GM23338 (cell line): ENCODE measurements around the gene FATE1. TPM values are rescaled to one million over a fixed set of nuclear protein-coding genes. Genes with fewer than 3 reads are reported as not detected.

Experiments
- ATAC-seq: fragments of 200-7000 bp; cut with Tn5 transposase; 3 replicates; pipeline ENCODE4 v1.9.1; 2020
- DNase-seq: peaks from one replicate; pipeline ENCODE4 v3.0.0-alpha.2; 2015; ENCODE audit warnings: low spot score
- H2AFZ ChIP-seq: fragments of 200-600 bp; sonication (generic); 2 replicates; pipeline ENCODE4 v1.8.0; 2016; ENCODE audit warnings: antibody characterized with exemption, mild to moderate bottlenecking, moderate library complexity
- H3F3A ChIP-seq: fragments of 200-600 bp; sonication (generic); replicated peaks from 2 replicates; pipeline ENCODE4 v1.8.0; 2017; ENCODE audit warnings: antibody characterized with exemption, mixed run types, low read depth
- H3K27ac ChIP-seq: fragments of 200-600 bp; sonication (generic); 2 replicates; pipeline ENCODE4 v1.6.1; 2016; ENCODE audit warnings: low read depth
- H3K27me3 ChIP-seq: fragments of 200-600 bp; sonication (generic); 2 replicates; pipeline ENCODE4 v1.8.0; 2016; ENCODE audit warnings: mild to moderate bottlenecking, mixed run types, moderate library complexity; ENCODE audit not compliant: insufficient read depth
- H3K36me3 ChIP-seq: fragments of 200-600 bp; sonication (generic); 2 replicates; pipeline ENCODE4 v1.8.0; 2016; ENCODE audit warnings: mild to moderate bottlenecking; ENCODE audit not compliant: insufficient read depth
- H3K4me1 ChIP-seq: fragments of 200-600 bp; sonication (generic); 2 replicates; pipeline ENCODE4 v1.8.0; 2016; ENCODE audit warnings: mild to moderate bottlenecking, moderate library complexity; ENCODE audit not compliant: insufficient read depth
- H3K4me2 ChIP-seq: fragments of 200-600 bp; sonication (generic); 2 replicates; pipeline ENCODE4 v1.7.1; 2017; ENCODE audit warnings: mixed run types
- H3K4me3 ChIP-seq: fragments of 200-600 bp; sonication (generic); 2 replicates; pipeline ENCODE4 v1.6.1; 2016; ENCODE audit warnings: mixed run types
- H3K79me2 ChIP-seq: fragments of 200-600 bp; sonication (generic); replicated peaks from 2 replicates; pipeline ENCODE4 v1.8.0; 2017; ENCODE audit warnings: mild to moderate bottlenecking; ENCODE audit not compliant: insufficient read depth
- H3K9me2 ChIP-seq: fragments of 200-600 bp; sonication (generic); 2 replicates; pipeline ENCODE4 v1.8.0; 2017; ENCODE audit not compliant: insufficient read depth
- H4K20me1 ChIP-seq: fragments of 200-600 bp; sonication (generic); replicated peaks from 2 replicates; pipeline ENCODE4 v1.8.0; 2017; ENCODE audit warnings: mild to moderate bottlenecking; ENCODE audit not compliant: insufficient read depth
- H3K27ac Mint-ChIP-seq: 2 replicates; pipeline ENCODE4 v1.8.0; 2020; ENCODE audit warnings: inconsistent platforms, mild to moderate bottlenecking, moderate library complexity, mixed read lengths
- H3K27me3 Mint-ChIP-seq: 3 replicates; pipeline ENCODE4 v1.8.0; 2022; ENCODE audit warnings: low read depth, mild to moderate bottlenecking, moderate library complexity, mixed read lengths, inconsistent platforms; ENCODE audit not compliant: insufficient read depth, poor library complexity
- H3K36me3 Mint-ChIP-seq: 3 replicates; pipeline ENCODE4 v1.8.0; 2021; ENCODE audit warnings: low read depth, mild to moderate bottlenecking, inconsistent platforms, moderate library complexity, mixed read lengths
- H3K4me1 Mint-ChIP-seq: 3 replicates; pipeline ENCODE4 v1.8.0; 2020; ENCODE audit warnings: mild to moderate bottlenecking, inconsistent platforms, mixed read lengths
- H3K4me3 Mint-ChIP-seq: 3 replicates; pipeline ENCODE4 v1.8.0; 2021; ENCODE audit warnings: moderate library complexity, mild to moderate bottlenecking, inconsistent platforms, mixed read lengths
- H3K9me3 Mint-ChIP-seq: 3 replicates; pipeline ENCODE4 v1.8.0; 2020; ENCODE audit warnings: moderate library complexity, mild to moderate bottlenecking, inconsistent platforms, mixed read lengths
- CREB1 ChIP-seq: fragments of 250-450 bp; sonication (Bioruptor Pico); IDR thresholded peaks from 2 replicates; pipeline ENCODE4 v1.5.0; 2020; ENCODE audit warnings: low read depth, mild to moderate bottlenecking, moderate library complexity
- EZH2 ChIP-seq: fragments of 200-600 bp; sonication (generic); IDR thresholded peaks from one replicate; pipeline ENCODE4 v1.8.0; 2017; ENCODE audit warnings: antibody characterized with exemption, mild to moderate bottlenecking, low read depth; ENCODE audit not compliant: unreplicated experiment
- EZH2phosphoT487 ChIP-seq: fragments of 200-600 bp; sonication (generic); IDR thresholded peaks from one replicate; pipeline ENCODE4 v1.8.1; 2018; ENCODE audit warnings: antibody characterized with exemption; ENCODE audit not compliant: unreplicated experiment
- JUNB ChIP-seq: IDR thresholded peaks from one replicate; pipeline ENCODE4 v1.6.1; 2016; ENCODE audit warnings: antibody characterized with exemption; ENCODE audit not compliant: unreplicated experiment
- NANOG ChIP-seq: IDR thresholded peaks from 2 replicates; pipeline ENCODE4 v1.6.1; 2016; ENCODE audit warnings: antibody characterized with exemption, borderline replicate concordance
- POLR2AphosphoS5 ChIP-seq: IDR thresholded peaks from 2 replicates; pipeline ENCODE4 v1.6.1; 2016; ENCODE audit warnings: antibody characterized with exemption, low read depth
- STAT1 ChIP-seq: IDR thresholded peaks from one replicate; pipeline ENCODE4 v1.6.1; 2016; ENCODE audit warnings: antibody characterized with exemption; ENCODE audit not compliant: unreplicated experiment
- ZNF114 ChIP-seq: fragments of 250-450 bp; sonication (Bioruptor Pico); IDR thresholded peaks from 2 replicates; pipeline ENCODE4 v1.5.0; 2020; ENCODE audit warnings: mild to moderate bottlenecking, moderate library complexity
- ZNF331 ChIP-seq: fragments of 250-450 bp; sonication (Bioruptor Pico); IDR thresholded peaks from 2 replicates; pipeline ENCODE4 v1.5.0; 2020; ENCODE audit warnings: low read depth, mild to moderate bottlenecking, moderate library complexity
- polyA plus RNA-seq: library from polyadenylated mRNA; unstranded; fragments of >200 nt; fragmentation: Nextera tagmentation; extraction: Ambion mirVana; gene quantifications from 2 replicates; pipeline ENCODE4 v1.2.1, GENCODE V29; 2016
- total RNA-seq: library from RNA; depleted of rRNA; stranded (reverse); fragments of >200 nt; shearing (Covaris generic); gene quantifications from 2 replicates; pipeline ENCODE4 v1.2.3, GENCODE V29; 2014
- TF ChIP-seq, protein P1 (sequence below): IDR thresholded peaks from 2 replicates; pipeline ENCODE4 v1.6.1; 2016; ENCODE audit warnings: antibody characterized with exemption
- TF ChIP-seq, protein P2 (sequence below): IDR thresholded peaks from one replicate; pipeline ENCODE4 v1.6.1; 2018; ENCODE audit warnings: antibody characterized with exemption; ENCODE audit not compliant: unreplicated experiment
- TF ChIP-seq, protein P3 (sequence below), 2 experiments: fragments of 200-600 bp in 1 of 2; sonication (generic) in 1 of 2; conservative IDR thresholded peaks; 2 replicates each; pipeline versions ENCODE4 v1.5.1 to v1.6.1; 2016 to 2017; ENCODE audit warnings: antibody characterized with exemption in 2 of 2, low read depth in 2 of 2, mild to moderate bottlenecking in 2 of 2, moderate library complexity in 1 of 2
- TF ChIP-seq, protein P4 (sequence below): fragments of 250-450 bp; sonication (Bioruptor Pico); IDR thresholded peaks from 2 replicates; pipeline ENCODE4 v1.5.0; 2020; ENCODE audit warnings: mild to moderate bottlenecking, moderate library complexity

FATE1 gene
- total and polyA plus RNA-seq, 2 experiments from 2014 or later: 0.31 TPM; not detected in 1

DNA sequence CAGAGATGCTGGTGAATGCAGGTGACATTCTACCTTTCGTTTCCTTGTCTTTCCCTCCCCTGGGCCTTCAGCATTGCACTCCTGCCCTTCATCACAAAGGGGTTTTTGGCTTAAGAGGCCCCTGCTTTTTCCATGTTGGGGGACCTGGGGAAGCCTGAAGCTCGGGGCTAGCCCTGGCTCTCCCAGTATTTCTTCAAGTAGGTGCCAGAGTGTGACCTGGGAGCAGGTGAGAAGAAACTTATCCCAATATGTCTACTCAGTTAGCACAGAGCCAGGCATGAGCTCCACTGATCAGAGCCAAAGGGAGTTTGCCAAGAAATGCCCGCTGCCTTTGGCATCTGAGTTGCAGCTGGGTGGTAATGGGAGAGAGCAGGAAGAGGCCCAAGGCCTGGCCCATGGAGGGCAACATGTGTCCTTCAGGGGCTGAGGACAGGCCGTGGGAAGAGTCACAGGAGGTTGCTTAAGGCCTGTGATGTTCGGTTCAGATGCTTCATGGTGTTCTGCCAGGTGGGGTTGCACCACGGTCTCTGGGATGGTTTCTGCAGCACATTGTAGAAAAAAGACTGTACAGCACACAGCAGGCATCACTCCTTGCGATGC, 13.0 kb upstream of the FATE1 start:
- Histone ChIP-seq H3K4me3 (no peak overlapping the region), H3K27ac (no peak overlapping the region), H3K79me2 (no peaks in the 10 kb centered on the region), H3K9me2 (no peaks in the 10 kb centered on the region), H4K20me1 (no peaks in the 10 kb centered on the region), H3F3A (no peaks in the 10 kb centered on the region), H3K36me3 (no peaks in the 10 kb centered on the region), H3K27me3 (no peaks in the 10 kb centered on the region), H3K4me1 (no peaks in the 10 kb centered on the region), H3K4me2 (no peak overlapping the region), H2AFZ (no peak overlapping the region)
- H3K36me3 Mint-ChIP-seq: no peaks in the 10 kb centered on the region
- no peak overlapping the region for H3K27ac Mint-ChIP-seq
- peaks cover 4% of the 10 kb centered on the region; the same call in 2 of the 3 replicates for H3K4me1 Mint-ChIP-seq
- peaks cover 1% of the 10 kb centered on the region for H3K27me3 Mint-ChIP-seq
- H3K4me3 Mint-ChIP-seq: no peak overlapping the region
- ATAC-seq (no peak), DNase-seq (no peak)
- no peaks in the 10 kb centered on the region for H3K9me3 Mint-ChIP-seq
- TF ChIP-seq CREB1 (CRISPR knock-in tag) (no peak), ZNF331 (CRISPR knock-in tag) (no peak), EZH2 (no peak), NANOG (no peak), POLR2AphosphoS5 (no peak), STAT1 (no peak), EZH2phosphoT487 (no peak), JUNB (no peak), ZNF114 (CRISPR knock-in tag) (no peak)
- TF ChIP-seq, protein P1, sequence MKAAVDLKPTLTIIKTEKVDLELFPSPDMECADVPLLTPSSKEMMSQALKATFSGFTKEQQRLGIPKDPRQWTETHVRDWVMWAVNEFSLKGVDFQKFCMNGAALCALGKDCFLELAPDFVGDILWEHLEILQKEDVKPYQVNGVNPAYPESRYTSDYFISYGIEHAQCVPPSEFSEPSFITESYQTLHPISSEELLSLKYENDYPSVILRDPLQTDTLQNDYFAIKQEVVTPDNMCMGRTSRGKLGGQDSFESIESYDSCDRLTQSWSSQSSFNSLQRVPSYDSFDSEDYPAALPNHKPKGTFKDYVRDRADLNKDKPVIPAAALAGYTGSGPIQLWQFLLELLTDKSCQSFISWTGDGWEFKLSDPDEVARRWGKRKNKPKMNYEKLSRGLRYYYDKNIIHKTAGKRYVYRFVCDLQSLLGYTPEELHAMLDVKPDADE: no peak
- TF ChIP-seq, protein P2, sequence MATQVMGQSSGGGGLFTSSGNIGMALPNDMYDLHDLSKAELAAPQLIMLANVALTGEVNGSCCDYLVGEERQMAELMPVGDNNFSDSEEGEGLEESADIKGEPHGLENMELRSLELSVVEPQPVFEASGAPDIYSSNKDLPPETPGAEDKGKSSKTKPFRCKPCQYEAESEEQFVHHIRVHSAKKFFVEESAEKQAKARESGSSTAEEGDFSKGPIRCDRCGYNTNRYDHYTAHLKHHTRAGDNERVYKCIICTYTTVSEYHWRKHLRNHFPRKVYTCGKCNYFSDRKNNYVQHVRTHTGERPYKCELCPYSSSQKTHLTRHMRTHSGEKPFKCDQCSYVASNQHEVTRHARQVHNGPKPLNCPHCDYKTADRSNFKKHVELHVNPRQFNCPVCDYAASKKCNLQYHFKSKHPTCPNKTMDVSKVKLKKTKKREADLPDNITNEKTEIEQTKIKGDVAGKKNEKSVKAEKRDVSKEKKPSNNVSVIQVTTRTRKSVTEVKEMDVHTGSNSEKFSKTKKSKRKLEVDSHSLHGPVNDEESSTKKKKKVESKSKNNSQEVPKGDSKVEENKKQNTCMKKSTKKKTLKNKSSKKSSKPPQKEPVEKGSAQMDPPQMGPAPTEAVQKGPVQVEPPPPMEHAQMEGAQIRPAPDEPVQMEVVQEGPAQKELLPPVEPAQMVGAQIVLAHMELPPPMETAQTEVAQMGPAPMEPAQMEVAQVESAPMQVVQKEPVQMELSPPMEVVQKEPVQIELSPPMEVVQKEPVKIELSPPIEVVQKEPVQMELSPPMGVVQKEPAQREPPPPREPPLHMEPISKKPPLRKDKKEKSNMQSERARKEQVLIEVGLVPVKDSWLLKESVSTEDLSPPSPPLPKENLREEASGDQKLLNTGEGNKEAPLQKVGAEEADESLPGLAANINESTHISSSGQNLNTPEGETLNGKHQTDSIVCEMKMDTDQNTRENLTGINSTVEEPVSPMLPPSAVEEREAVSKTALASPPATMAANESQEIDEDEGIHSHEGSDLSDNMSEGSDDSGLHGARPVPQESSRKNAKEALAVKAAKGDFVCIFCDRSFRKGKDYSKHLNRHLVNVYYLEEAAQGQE: no peak
- TF ChIP-seq, protein P3, sequence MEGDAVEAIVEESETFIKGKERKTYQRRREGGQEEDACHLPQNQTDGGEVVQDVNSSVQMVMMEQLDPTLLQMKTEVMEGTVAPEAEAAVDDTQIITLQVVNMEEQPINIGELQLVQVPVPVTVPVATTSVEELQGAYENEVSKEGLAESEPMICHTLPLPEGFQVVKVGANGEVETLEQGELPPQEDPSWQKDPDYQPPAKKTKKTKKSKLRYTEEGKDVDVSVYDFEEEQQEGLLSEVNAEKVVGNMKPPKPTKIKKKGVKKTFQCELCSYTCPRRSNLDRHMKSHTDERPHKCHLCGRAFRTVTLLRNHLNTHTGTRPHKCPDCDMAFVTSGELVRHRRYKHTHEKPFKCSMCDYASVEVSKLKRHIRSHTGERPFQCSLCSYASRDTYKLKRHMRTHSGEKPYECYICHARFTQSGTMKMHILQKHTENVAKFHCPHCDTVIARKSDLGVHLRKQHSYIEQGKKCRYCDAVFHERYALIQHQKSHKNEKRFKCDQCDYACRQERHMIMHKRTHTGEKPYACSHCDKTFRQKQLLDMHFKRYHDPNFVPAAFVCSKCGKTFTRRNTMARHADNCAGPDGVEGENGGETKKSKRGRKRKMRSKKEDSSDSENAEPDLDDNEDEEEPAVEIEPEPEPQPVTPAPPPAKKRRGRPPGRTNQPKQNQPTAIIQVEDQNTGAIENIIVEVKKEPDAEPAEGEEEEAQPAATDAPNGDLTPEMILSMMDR (conservative IDR thresholded peaks at IDR 0.05; ENCODE audit: low read depth in 2 of 2): no peak
- TF ChIP-seq, protein P4, sequence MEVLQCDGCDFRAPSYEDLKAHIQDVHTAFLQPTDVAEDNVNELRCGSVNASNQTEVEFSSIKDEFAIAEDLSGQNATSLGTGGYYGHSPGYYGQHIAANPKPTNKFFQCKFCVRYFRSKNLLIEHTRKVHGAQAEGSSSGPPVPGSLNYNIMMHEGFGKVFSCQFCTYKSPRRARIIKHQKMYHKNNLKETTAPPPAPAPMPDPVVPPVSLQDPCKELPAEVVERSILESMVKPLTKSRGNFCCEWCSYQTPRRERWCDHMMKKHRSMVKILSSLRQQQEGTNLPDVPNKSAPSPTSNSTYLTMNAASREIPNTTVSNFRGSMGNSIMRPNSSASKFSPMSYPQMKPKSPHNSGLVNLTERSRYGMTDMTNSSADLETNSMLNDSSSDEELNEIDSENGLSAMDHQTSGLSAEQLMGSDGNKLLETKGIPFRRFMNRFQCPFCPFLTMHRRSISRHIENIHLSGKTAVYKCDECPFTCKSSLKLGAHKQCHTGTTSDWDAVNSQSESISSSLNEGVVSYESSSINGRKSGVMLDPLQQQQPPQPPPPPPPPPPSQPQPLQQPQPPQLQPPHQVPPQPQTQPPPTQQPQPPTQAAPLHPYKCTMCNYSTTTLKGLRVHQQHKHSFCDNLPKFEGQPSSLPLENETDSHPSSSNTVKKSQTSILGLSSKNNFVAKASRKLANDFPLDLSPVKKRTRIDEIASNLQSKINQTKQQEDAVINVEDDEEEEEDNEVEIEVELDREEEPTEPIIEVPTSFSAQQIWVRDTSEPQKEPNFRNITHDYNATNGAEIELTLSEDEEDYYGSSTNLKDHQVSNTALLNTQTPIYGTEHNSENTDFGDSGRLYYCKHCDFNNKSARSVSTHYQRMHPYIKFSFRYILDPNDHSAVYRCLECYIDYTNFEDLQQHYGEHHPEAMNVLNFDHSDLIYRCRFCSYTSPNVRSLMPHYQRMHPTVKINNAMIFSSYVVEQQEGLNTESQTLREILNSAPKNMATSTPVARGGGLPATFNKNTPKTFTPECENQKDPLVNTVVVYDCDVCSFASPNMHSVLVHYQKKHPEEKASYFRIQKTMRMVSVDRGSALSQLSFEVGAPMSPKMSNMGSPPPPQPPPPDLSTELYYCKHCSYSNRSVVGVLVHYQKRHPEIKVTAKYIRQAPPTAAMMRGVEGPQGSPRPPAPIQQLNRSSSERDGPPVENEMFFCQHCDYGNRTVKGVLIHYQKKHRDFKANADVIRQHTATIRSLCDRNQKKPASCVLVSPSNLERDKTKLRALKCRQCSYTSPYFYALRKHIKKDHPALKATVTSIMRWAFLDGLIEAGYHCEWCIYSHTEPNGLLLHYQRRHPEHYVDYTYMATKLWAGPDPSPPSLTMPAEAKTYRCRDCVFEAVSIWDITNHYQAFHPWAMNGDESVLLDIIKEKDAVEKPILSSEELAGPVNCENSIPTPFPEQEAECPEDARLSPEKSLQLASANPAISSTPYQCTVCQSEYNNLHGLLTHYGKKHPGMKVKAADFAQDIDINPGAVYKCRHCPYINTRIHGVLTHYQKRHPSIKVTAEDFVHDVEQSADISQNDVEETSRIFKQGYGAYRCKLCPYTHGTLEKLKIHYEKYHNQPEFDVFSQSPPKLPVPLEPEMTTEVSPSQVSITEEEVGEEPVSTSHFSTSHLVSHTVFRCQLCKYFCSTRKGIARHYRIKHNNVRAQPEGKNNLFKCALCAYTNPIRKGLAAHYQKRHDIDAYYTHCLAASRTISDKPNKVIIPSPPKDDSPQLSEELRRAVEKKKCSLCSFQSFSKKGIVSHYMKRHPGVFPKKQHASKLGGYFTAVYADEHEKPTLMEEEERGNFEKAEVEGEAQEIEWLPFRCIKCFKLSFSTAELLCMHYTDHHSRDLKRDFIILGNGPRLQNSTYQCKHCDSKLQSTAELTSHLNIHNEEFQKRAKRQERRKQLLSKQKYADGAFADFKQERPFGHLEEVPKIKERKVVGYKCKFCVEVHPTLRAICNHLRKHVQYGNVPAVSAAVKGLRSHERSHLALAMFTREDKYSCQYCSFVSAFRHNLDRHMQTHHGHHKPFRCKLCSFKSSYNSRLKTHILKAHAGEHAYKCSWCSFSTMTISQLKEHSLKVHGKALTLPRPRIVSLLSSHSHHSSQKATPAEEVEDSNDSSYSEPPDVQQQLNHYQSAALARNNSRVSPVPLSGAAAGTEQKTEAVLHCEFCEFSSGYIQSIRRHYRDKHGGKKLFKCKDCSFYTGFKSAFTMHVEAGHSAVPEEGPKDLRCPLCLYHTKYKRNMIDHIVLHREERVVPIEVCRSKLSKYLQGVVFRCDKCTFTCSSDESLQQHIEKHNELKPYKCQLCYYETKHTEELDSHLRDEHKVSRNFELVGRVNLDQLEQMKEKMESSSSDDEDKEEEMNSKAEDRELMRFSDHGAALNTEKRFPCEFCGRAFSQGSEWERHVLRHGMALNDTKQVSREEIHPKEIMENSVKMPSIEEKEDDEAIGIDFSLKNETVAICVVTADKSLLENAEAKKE (CRISPR knock-in tag): no peak
